OCI-LY1 (cell line): ENCODE results near the gene DENND4A.
A peak's percentile ranks its signal among the peaks of the same experiment; 100 is the strongest.

ENCODE experiments used
- CTCF ChIP-seq: fragments of 200-600 bp; sonication (generic), shearing (Covaris generic); IDR thresholded peaks from 2 replicates; pipeline ENCODE4 v1.5.1; 2017; ENCODE audit warnings: mild to moderate bottlenecking, antibody characterized with exemption, low read length, moderate library complexity, mixed read lengths
- EZH2 ChIP-seq: fragments of 200-600 bp; sonication (generic), shearing (Covaris generic); IDR thresholded peaks from 2 replicates; pipeline ENCODE4 v1.8.0; 2017; ENCODE audit warnings: borderline replicate concordance, mixed run types, mild to moderate bottlenecking, antibody characterized with exemption, low read length, moderate library complexity, mixed read lengths

- peak; percentile 22; the same call in 1 of the 2 replicates for TF ChIP-seq CTCF
- no peak for TF ChIP-seq EZH2
Observed at GRCh38 chr15:65620833-65621232, 171.3 kb downstream of the DENND4A start.
